OCI-LY3 (cell line): Measurements from ENCODE around the gene CHRM5.

Experiments
- EZH2phosphoT487 ChIP-seq: fragments of 200-600 bp; shearing (Covaris generic); IDR thresholded peaks from 2 replicates; pipeline ENCODE4 v1.6.1; 2018; ENCODE audit warnings: antibody characterized with exemption, mixed run types, low read depth
- TF ChIP-seq, protein P1 (sequence below): fragments of 200-600, 300-600 bp; sonication (generic); IDR thresholded peaks from 2 replicates; pipeline ENCODE4 v1.5.1; 2014; ENCODE audit warnings: antibody characterized with exemption, low read length, low read depth

GRCh38 chr15:34111488-34111887 is 143.2 kb downstream of the CHRM5 start:
- TF ChIP-seq, protein P1, sequence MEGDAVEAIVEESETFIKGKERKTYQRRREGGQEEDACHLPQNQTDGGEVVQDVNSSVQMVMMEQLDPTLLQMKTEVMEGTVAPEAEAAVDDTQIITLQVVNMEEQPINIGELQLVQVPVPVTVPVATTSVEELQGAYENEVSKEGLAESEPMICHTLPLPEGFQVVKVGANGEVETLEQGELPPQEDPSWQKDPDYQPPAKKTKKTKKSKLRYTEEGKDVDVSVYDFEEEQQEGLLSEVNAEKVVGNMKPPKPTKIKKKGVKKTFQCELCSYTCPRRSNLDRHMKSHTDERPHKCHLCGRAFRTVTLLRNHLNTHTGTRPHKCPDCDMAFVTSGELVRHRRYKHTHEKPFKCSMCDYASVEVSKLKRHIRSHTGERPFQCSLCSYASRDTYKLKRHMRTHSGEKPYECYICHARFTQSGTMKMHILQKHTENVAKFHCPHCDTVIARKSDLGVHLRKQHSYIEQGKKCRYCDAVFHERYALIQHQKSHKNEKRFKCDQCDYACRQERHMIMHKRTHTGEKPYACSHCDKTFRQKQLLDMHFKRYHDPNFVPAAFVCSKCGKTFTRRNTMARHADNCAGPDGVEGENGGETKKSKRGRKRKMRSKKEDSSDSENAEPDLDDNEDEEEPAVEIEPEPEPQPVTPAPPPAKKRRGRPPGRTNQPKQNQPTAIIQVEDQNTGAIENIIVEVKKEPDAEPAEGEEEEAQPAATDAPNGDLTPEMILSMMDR, result no peak
- TF ChIP-seq EZH2phosphoT487, result no peak
